ENCODE measurements around the gene TEX26. TPM values are rescaled to one million over a fixed set of nuclear protein-coding genes. Genes with fewer than 3 reads are reported as not detected.

TEX26 gene
- total and polyA plus RNA-seq, 4 donors = 0.08 to 0.31 TPM; not detected in 2

- TF ChIP-seq, protein P1, sequence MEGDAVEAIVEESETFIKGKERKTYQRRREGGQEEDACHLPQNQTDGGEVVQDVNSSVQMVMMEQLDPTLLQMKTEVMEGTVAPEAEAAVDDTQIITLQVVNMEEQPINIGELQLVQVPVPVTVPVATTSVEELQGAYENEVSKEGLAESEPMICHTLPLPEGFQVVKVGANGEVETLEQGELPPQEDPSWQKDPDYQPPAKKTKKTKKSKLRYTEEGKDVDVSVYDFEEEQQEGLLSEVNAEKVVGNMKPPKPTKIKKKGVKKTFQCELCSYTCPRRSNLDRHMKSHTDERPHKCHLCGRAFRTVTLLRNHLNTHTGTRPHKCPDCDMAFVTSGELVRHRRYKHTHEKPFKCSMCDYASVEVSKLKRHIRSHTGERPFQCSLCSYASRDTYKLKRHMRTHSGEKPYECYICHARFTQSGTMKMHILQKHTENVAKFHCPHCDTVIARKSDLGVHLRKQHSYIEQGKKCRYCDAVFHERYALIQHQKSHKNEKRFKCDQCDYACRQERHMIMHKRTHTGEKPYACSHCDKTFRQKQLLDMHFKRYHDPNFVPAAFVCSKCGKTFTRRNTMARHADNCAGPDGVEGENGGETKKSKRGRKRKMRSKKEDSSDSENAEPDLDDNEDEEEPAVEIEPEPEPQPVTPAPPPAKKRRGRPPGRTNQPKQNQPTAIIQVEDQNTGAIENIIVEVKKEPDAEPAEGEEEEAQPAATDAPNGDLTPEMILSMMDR (IDR thresholded peaks at IDR 0.05; ENCODE audit: low read depth, low read length, missing input control) = no peak
- TF ChIP-seq YY1 (IDR thresholded peaks at IDR 0.05) = no peak
- no peak for TF ChIP-seq SP1 (IDR thresholded peaks at IDR 0.05)
- TF ChIP-seq GABPA (IDR thresholded peaks at IDR 0.05 in 1 of 2, conservative IDR thresholded peaks at IDR 0.05 in 1 of 2) = no peak
- no peak for TF ChIP-seq JUND (IDR thresholded peaks at IDR 0.05)
- no peak for TF ChIP-seq ZBTB33 (IDR thresholded peaks at IDR 0.05)
- no peak for TF ChIP-seq HNF4G (IDR thresholded peaks at IDR 0.05)
- no peak for TF ChIP-seq RXRA (IDR thresholded peaks at IDR 0.05)
These were observed 11.4 kb downstream of the TEX26 start (continued) for GRCh38 chr13:30943881-30944280.

- Histone ChIP-seq H3K27me3 (ENCODE audit: control insufficient read depth in 4 of 4, insufficient read depth in 4 of 4, low read length in 3 of 4) (peaks cover 0 to 6% (median 0%) of the 10 kb centered on the region in 4 donors), H3K9me3 (ENCODE audit: control insufficient read depth in 4 of 4, low read length in 3 of 4) (peaks cover 0 to 4% (median 1%) of the 10 kb centered on the region in 4 donors), H3K36me3 (ENCODE audit: control insufficient read depth in 4 of 4, insufficient read depth in 3 of 4, low read depth in 1 of 4, low read length in 3 of 4) (no peaks in the 10 kb centered on the region), H3K4me1 (ENCODE audit: control insufficient read depth in 4 of 4, insufficient read depth in 4 of 4, low read length in 3 of 4) (no peaks in the 10 kb centered on the region), H3K27ac (ENCODE audit: low read depth in 1 of 2, low read length in 2 of 2) (no peak overlapping the region), H3K9ac (ENCODE audit: low read depth in 1 of 2, low read length in 2 of 2) (no peak overlapping the region), H3K4me3 (ENCODE audit: low read depth in 1 of 3, low read length in 3 of 3) (no peak overlapping the region)
- no peak for TF ChIP-seq FOXA2 (IDR thresholded peaks at IDR 0.05)
- no peak for TF ChIP-seq HNF4A (conservative IDR thresholded peaks at IDR 0.05)
- TF ChIP-seq, protein P2, sequence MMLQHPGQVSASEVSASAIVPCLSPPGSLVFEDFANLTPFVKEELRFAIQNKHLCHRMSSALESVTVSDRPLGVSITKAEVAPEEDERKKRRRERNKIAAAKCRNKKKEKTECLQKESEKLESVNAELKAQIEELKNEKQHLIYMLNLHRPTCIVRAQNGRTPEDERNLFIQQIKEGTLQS (IDR thresholded peaks at IDR 0.05) = no peak
- no peak for TF ChIP-seq RXRA (IDR thresholded peaks at IDR 0.05)
- TF ChIP-seq, protein P3, sequence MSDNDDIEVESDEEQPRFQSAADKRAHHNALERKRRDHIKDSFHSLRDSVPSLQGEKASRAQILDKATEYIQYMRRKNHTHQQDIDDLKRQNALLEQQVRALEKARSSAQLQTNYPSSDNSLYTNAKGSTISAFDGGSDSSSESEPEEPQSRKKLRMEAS (IDR thresholded peaks at IDR 0.05) = no peak
- WGBS = 58% methylated on average over 5 of the region's 5 CpGs
- no peak for DNase-seq (ENCODE audit: low spot score)
These were observed 24.9 kb downstream of the TEX26 start for GRCh38 chr13:30957258-30957943.

GRCh38 chr13:30959678-30960077, 27.2 kb downstream of the TEX26 start:
- 58% methylated on average over 1 of the region's 1 CpG for WGBS
- peaks cover 0 to 4% (median 1%) of the 10 kb centered on the region in 4 donors for H3K9me3 ChIP-seq (ENCODE audit: control insufficient read depth in 4 of 4, low read length in 3 of 4)
- no peak overlapping the region for H3K27ac ChIP-seq (ENCODE audit: low read depth in 1 of 2, low read length in 2 of 2)
- no peaks in the 10 kb centered on the region for H3K4me1 ChIP-seq (ENCODE audit: control insufficient read depth in 4 of 4, insufficient read depth in 4 of 4, low read length in 3 of 4)
- H3K36me3 ChIP-seq (ENCODE audit: control insufficient read depth in 4 of 4, insufficient read depth in 3 of 4, low read depth in 1 of 4, low read length in 3 of 4) = no peaks in the 10 kb centered on the region
- H3K27me3 ChIP-seq (ENCODE audit: control insufficient read depth in 4 of 4, insufficient read depth in 4 of 4, low read length in 3 of 4) = peaks cover 0 to 6% (median 1%) of the 10 kb centered on the region in 4 donors
- TF ChIP-seq NR2F2 (IDR thresholded peaks at IDR 0.05) = no peak
- no peak overlapping the region for H3K4me3 ChIP-seq (ENCODE audit: low read depth in 1 of 3, low read length in 3 of 3)
- DNase-seq (ENCODE audit: low spot score) = no peak
- no peak overlapping the region for H3K9ac ChIP-seq (ENCODE audit: low read depth in 1 of 2, low read length in 2 of 2)

All from liver (tissue), 9 donors.